ENCODE data around the gene MEX3A. TPM values are rescaled to one million over a fixed set of nuclear protein-coding genes. Genes with fewer than 3 reads are reported as not detected.

The MEX3A gene
- total RNA-seq, 1 donor from 2014 or later: 1.3 TPM

- Histone ChIP-seq H3K36me3 (no peaks in the 10 kb centered on the region), H3K27ac (no peak overlapping the region), H3K27me3 (no peaks in the 10 kb centered on the region), H3K4me1 (no peaks in the 10 kb centered on the region), H3K9me3 (no peaks in the 10 kb centered on the region), H3K4me3 (no peak overlapping the region)
- intact Hi-C loops (cut with DNase I): no loop called here
- TF ChIP-seq CTCF (IDR thresholded peaks at IDR 0.05): peak in 1 of 3 experiments; percentile 14
- DNase-seq (ENCODE audit: low spot score in 2 of 2): peak in 1 of 2 donors; percentile 66
Observed at GRCh38 chr1:156025876-156026275, 56.4 kb downstream of the MEX3A start.

GRCh38 chr1:156024801-156025200 lies 57.5 kb downstream of the MEX3A start:
- intact Hi-C loops (cut with DNase I): no loop called here

More at GRCh38 chr1:156024801-156025200, 57.5 kb downstream of the MEX3A start:
- DNase-seq (ENCODE audit: low spot score in 2 of 2): no peak
- Histone ChIP-seq H3K27me3 (no peaks in the 10 kb centered on the region), H3K9me3 (no peaks in the 10 kb centered on the region), H3K4me3 (no peak overlapping the region), H3K4me1 (peaks cover 3 to 4% of the 10 kb centered on the region in 2 donors), H3K27ac (no peak overlapping the region), H3K36me3 (no peaks in the 10 kb centered on the region)
- TF ChIP-seq CTCF (IDR thresholded peaks at IDR 0.05): no peak

Other genes with a start within 250 kb of the MEX3A start
- gene GON4L, start 225.3 kb downstream of the MEX3A start, total RNA-seq: 19.9 TPM
- gene SYT11, start 222.9 kb downstream of the MEX3A start, total RNA-seq: 17.7 TPM
- gene RIT1, start 171.1 kb downstream of the MEX3A start, total RNA-seq: 17.1 TPM
- 101 TPM for gene KHDC4, start 148.1 kb downstream of the MEX3A start, total RNA-seq
- not detected for gene RXFP4, start 140.8 kb downstream of the MEX3A start, total RNA-seq
- gene ARHGEF2, start 103.9 kb downstream of the MEX3A start, total RNA-seq: 169 TPM
- gene SSR2, start 61.5 kb downstream of the MEX3A start, total RNA-seq: 103 TPM
- gene UBQLN4, start 28.7 kb downstream of the MEX3A start, total RNA-seq: 28.7 TPM
- gene LAMTOR2, start 27.7 kb downstream of the MEX3A start, total RNA-seq: 43.9 TPM
- not detected for gene RAB25, start 21.3 kb downstream of the MEX3A start, total RNA-seq
- gene LMNA, start 32.2 kb upstream of the MEX3A start, total RNA-seq: 783 TPM
- gene SEMA4A, start 71.1 kb upstream of the MEX3A start, total RNA-seq: 0.64 TPM
- 13.5 TPM for gene SLC25A44, start 111.6 kb upstream of the MEX3A start, total RNA-seq
- 61.4 TPM for gene PMF1, start 130.5 kb upstream of the MEX3A start, total RNA-seq
- gene BGLAP, start 159.7 kb upstream of the MEX3A start, total RNA-seq: 19.1 TPM
- not detected for gene PAQR6, start 165.6 kb upstream of the MEX3A start, total RNA-seq
- gene SMG5, start 200.4 kb upstream of the MEX3A start, total RNA-seq: 76.5 TPM
- not detected for gene TMEM79, start 201.9 kb upstream of the MEX3A start, total RNA-seq
- gene GLMP, start 213.2 kb upstream of the MEX3A start, total RNA-seq: 58.0 TPM
- not detected for gene VHLL, start 216.8 kb upstream of the MEX3A start, total RNA-seq

All from ascending aorta (tissue), 2 donors.